ELR (cell line): ENCODE results near the gene WWOX.
"Not testable (repeated sequence)": the region's sequence is repeated elsewhere in the genome, so short reads cannot be mapped to it uniquely, and the experiment has no call there.

Source experiments
- DNase-seq: peaks from one replicate; pipeline ENCODE4 v3.0.0-alpha.2; 2015; ENCODE audit warnings: low read depth

WWOX gene

DNA sequence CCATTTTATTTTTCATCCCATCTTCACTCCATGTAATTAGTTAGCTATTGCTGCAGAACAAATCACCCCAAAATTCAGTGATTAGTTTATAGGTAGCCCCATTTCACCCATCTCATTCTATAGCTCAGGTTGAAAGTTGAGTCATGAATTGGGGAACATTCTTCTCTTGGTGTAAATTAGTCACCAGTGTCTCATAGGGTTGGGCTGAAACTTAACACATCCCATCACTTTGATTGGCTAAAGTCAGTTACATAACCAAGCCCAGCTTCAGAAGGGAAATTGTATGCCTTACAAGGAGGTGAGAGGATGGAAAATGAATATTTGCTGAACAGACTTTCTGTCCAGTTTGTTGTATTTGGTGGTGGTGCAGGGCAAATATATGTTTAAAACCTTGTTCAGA is 477.5 kb downstream of the WWOX start:
- DNase-seq = no peak

DNA sequence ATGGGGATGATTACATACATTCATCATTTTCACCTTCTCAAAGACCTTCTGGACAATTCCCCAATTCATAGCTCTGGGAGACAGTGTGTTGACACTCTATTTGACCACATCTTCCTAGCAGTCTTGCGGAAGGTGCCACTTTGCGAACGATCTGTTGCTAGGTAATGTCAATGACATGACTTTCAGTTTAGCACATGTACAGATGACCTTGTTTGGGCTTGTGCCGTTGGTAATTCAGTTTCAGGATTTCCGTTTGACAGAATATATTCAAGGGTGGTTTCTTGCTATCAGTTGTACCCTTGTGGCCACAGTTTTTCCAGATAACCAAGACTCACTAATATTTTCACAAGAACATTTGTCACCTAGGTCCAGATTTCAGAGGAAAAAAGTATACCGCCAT is 478.2 kb downstream of the WWOX start:
- DNase-seq = no peak

DNA sequence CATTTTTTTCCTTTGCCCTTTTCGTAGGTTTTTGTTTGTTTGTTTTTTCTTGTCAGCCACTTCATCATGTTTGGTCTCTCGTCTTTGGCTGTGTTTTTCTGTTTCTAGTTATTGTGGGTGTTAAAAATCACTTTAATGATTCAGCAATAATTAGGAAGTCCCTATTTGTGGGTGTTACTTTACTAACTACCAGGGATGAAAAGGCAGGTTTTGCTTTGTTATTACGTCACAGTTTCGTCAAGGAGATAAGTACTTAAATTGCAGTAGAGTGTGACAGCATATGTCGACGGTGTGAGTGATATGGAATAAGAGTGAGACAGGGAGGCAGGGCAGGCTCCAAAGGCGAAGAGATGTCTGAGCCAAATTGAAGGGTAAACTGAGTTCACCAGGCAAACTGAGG is 479.6 kb downstream of the WWOX start:
- no peak for DNase-seq

DNA sequence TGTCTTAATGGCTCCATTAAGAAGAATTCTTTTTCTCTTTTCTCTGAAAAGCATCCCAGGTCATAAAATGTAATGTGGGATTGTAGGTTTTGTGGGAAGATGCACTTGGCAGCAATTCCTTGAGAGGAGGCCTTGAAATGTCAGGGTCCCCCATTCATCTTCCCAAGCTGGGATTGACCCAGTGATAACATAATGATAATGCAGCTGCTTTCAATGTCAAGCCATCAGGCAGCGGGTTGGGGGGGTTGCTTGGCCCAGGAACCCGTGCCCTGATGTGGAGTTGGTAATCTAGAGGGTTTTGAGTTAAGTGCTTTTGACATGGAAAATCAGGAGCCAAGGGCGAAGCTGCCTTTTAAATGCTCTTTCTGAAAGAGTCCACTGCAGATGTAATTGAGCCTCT is 484.0 kb downstream of the WWOX start:
- DNase-seq = no peak

DNA sequence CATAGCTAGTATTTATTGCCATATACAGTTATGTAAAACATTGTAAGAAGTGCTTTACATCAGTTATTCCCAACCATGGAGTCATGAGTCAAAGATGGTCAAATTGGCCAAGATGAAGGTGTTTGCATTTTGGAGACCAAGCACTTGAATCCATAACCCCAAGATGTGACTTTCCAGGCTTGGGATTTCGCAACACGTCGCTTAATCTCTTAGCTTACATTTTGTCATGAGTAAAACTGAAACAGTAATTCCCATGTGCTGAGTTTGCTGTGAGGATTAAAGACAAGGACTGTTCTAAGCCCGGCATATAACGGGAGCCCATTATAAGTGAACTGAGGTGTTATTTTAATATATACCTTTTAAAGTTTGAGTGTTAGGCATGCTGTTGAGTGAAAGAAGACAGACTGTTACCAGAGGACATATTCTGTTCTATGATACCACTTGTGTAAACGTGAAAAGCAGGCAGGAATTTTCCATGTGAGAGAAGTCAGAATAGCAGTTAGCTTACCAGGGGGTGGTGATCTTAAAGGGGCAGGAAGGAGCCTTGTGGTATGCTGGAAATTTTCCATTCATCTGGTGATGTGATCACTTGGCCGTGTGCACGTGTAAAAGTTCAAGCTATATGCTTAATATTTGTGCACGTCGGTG is 484.9 kb downstream of the WWOX start:
- DNase-seq = no peak

DNA sequence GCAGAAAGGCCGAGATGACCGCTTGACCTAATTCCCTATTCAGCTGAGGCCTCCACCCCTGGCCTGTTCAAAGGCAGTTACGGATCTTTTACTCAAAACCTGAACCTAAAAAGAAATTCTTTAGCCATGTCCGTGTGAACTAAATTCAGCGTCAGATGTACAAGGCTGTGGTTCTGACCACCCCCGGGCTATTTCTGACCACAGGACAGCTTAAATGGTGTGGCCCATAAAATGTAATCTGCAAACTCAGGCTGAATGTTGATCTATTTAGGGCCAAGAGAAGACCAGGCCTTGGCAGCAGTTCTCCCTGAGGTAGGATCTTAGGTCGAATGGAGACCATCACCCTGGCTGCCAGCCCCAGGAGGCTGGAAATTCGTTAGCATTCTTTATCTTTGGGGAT is 485.5 kb downstream of the WWOX start:
- DNase-seq = no peak

DNA sequence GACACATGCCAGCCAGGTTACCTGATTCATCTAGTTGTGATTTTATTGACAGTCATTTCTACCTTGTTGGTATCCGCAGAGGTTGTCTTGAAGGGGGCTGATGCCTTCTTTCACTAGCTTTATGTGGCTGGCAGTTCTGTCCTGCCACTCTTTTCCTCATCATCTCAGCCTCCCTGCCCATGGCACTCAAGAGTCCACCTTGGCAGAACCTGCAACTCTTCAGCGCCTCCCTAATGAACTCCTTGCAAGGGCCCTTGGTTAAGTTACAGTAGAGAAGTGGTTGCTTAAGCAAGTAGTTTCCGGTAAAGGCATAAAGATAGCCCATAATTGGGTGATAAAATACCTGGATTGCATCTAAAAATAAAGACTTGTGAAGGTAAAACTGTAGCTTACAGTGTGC is 489.9 kb downstream of the WWOX start:
- no peak for DNase-seq

DNA sequence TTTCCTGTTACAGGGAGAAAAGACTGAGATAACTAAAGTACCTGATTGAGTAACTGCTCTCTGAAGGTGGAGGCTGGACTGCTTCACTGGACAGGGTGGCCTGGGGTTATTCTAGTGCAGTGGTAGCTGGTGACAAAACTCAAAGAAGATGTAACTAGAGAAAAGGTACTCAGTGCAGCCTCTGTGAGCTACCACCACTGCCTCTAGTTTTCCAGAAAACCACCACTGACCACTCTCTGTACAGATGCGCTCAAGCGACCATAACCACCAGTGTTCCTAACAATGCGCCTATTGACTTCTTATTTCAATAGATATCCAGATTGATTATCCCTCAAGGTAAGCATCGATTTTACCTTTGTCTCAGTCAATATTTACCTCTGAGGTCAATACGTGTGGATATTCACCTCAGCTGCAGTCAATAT is 492.2 kb downstream of the WWOX start:
- no peak for DNase-seq

DNA sequence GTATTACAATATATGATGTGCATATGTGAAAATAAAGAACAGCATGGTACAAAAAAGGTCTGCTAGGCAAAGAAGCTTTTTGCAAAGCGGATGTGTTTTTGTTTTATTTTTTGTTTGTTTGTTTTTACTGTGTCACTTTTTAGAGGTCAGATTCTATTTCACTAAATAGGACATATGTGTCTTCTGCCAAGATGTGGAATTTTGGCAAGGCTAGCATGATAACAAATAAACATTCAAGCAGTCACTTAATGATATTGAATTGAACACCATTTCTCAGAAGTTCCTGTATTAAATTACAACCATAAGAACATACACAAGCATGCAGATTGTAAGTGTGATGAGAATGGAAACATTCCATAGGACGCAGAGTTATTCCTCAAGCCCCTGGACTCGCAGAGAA is 492.7 kb downstream of the WWOX start:
- DNase-seq = no peak

DNA sequence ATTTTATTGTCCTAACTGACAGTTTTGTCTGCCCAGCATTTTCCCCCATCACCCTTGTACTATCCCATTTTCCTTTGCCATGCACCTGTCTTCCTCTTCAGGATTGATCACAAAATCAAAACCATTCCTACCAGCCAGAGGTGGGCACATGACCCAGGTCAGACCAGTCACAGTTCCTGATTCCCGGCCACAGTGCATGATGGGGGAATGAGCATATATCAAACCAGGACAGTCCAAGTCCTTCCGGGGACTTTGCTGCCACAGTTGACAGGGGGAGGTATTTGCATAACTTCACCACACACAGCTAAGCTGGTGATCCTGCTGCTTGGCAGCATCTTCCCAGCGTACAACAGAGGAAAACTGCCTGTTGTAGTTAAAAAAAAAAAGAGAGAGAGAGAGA is 493.9 kb downstream of the WWOX start:
- no peak for DNase-seq

DNA sequence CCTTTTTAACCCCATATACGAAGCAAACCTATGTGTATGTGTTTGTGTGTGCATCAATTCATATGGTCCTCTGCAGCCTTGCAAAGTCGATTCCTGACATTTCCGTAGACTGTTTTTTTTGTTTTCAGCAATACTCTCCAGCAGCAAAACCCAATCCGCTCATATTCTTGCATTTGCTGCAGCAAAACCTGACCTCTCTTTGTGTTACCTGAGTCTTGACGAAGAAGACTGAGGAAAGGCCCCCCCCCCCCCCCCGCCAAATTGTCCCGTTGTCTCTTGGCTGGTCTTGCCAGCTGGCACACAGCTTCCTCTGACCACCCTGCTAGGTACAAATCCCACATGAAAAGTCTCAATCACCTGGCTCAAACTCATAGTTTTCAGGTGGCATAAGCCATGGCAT is 494.7 kb downstream of the WWOX start:
- no peak for DNase-seq

DNA sequence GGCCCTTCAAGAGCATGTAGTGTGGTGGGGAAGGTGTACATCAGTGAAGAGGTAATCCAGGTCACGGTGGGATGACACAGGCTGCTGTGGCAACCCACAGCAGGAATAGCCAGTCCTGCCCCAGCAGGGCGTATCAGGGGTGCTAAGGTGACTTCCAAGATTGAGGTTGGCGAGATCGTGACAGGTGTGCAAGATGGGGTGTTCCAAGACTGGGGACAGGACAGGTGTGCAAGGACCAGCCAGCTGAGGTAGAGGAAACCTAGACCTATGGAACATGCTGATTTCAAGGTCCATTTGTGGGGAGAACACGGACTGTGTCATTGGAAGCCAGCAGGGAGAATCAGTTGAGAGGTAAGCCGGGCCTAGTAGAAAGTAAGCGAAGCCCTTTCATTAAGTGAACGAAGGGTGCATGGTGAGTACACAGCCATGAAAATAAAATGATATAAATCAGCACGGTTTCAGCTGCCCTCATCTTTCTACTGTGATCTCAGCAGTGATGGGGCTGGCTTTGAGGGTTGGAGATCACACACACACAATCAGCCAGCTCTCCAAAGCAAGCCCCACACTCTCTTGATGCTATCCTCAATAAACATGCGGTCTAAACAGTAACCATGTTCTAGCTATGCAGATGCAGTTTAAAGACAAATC is 497.0 kb downstream of the WWOX start:
- DNase-seq = no peak

DNA sequence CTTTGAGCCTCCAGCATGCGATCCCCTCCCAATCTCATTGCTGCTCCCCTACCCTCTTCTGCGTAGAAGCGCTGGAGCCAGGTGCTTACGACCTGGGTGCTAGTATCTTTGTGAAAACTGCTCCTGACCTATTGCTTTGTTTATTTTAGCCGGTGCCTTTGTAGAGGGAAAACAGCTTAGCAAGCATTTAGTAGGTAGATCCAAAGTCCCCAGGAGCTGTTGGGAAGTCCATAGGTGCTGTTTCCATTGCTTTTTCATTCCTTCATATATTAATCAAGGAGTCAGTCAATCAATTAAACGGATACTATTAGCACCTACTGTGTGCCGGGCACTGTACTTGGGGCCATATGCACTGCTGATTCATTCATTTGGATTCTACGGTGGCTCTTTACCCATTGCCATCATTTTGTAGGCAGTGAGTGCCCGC is 497.6 kb downstream of the WWOX start:
- DNase-seq = no peak

DNA sequence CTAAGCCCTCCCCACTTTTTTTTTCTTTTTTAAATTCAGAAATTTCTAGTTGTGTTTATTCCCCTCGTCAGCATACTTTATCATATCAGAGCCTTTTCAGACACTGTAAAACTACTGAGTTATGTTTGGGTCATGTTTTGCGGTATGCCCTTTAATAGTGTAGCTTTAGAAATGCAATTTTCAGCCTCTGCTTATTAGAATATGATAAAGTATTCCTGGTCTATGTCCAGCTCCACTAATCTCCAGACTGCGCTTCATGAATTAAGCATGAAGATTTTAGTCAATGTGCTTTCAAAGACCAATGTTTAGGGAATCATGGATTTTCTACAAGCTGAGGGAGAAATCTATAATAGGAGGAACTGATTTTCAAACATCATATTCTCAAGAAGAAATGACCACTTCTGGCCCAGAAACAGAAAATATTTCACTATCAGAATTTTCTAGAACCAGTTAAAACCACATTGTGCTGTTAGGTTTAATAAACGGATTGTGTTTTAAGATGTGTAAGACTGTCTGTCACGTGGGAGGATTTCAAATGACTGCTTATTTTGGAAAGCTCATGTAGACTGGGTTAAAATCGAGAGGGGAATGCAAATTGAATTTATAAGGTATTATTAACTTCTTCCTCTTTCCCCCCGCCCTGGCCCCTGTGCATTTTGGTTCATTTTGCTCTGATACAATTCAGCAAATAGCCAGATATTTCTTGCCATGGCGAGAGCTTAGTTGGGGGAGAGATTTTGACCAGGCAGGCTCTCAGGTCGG is 498.5 kb downstream of the WWOX start:
- no peak for DNase-seq

DNA sequence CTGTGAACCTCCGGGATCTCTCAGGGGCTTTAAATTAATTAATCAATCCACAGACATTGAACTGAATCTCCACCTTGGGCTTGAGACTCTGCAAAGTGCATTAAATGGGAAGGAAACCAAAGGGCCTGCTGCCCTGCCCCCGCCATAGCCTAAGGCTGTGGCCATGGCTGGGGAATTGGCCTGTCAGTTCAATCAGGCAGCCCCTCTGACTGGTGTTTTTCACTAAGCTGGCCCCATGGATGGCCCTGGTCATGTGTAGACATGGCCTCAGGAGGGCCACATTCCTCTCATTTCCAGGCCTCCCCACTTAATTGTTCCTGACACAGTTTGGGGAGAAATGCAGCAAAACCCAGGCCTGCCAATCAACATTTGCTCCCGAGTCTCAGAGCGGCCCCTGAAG is 499.8 kb downstream of the WWOX start:
- no peak for DNase-seq

DNA sequence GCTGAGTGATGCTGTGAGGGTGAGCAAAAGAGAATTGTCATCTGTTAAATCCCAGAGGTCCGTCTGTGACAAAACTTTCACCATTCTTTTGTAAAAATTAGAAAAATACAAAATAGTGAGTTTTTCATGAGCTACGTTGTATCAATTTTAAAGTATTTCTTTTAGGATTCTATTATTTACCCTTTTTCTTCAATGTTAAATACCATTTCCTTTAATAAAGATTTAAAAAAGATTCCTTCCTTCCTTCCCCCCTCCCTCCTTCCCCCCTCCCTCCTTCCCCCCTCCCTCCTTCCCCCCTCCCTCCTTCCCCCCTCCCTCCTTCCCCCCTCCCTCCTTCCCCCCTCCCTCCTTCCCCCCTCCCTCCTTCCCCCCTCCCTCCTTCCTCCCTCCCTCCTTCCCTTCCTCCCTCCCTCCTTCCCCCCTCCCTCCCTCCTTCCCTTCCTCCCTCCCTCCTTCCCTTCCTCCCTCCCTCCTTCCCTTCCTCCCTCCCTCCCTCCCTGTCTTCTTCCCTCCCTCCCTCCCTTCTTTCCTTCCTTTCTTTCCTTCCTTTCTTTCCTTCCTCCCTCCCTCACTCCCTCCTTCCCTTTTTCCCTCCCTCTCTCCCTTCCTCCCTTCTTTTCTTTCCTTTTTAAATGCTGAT is 505.1 kb downstream of the WWOX start:
- DNase-seq = not testable (repeated sequence)

DNA sequence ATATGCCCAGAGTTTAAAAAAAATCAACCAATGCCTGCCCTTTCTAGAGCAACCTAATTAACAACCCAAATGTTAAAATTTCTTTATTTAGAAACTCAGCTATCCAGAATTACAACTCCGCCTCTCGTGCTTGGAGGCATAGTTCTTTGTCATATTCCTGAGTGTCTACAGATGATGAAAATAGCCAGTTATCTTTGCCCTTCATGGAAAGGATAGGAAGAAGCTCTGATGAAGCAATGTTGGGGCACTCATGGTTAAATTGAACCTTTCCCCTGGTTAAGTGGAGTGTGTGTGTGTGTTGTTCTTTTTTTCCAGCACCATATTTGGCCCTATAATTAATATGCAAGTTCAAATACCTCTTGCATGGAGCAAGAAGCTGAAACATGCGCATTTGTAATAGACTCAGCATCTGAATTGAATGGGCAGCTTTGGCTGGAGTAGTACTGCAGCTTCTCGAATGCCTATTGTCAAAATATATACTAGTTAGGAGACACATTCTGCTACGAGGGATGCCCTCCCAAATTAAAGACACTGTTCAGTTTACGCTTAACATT is 506.2 kb downstream of the WWOX start:
- no peak for DNase-seq

DNA sequence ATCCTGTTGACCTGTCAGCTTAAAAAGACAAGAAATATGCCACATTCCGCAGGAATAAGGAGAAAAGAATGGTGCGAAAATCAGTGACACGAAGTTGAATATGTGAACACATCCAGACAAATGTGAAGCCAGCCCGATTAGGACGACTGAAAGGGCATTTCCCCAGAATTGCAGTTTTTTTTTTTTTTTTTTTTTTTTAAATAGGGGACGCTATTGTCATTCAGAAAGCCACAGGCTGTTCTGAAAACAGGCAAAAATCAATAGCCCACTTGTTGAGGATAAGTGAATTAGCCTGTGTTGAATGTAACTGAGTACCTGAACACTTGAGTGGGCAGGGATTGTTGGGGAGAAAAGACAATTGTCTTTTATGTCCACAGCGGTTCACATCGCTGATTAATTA is 507.1 kb downstream of the WWOX start:
- DNase-seq = no peak

DNA sequence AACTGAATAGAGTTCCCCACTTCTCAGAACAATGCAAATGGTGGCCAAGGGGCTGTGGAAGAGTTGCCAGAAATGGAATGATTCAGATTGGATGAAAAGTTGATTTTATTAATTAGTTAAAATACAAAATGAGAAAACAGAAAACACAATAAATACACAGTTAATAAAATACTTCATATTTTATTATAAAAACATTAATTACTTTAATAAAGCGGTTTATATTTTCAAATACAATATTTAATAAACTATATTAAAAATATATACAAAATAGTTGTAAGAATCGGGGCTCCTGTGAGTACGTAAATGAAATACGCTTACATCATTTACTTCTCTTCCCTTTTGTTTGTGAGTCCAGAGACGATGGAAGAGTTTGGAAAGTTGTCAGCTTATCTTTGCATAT is 507.6 kb downstream of the WWOX start:
- no peak for DNase-seq

DNA sequence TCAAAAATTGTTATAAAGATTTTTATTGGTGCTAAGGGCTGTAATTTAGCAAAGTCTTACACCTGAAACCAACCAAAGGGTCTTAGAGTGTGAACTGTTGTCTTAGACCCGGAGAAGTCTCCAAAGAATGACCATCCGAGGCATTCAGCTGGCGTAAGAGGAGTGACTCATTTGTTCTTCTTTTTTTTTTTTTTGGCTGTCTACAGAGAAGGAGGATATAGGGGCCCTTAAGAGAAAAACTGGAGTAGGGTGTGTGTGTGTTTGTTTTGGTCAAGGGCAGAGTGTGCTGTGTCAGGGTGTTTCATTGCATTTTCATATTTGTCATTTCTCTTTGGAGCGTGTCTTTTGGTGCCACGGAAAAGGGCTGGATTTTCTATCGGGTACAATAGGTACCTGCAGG is 508.0 kb downstream of the WWOX start:
- DNase-seq = no peak

DNA sequence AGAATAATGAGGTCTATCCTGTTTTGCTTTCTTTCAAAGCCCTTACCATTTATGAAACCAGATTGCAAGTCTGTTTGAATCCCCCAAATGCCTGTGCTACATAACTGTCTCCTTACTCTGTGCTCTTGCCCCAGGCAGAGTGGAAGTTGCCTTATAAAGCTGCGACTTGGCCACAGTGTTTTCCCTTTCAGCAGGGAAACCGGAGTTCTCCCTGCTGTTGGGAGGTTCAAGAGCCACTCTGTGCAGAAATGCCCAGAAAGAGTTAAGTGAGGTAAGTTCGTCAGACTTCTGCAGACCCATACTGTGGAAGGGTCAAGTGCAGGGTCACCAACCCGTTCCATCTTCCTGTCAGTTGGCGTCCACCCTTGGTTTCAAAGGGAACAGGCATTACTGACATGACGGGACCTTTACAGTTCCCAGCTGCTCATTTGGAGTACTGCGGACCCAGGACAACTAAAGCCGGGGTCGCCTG is 508.9 kb downstream of the WWOX start:
- DNase-seq = no peak
